Dedifferentiated amniotic fluid mesenchymal stem cell (primary cell): Measurements from ENCODE around the gene NAV2.

Source experiments
- DNase-seq: peaks from one replicate; pipeline ENCODE4 v3.0.0-alpha.2; 2016; ENCODE audit errors: extremely low spot score

NAV2 gene

DNA sequence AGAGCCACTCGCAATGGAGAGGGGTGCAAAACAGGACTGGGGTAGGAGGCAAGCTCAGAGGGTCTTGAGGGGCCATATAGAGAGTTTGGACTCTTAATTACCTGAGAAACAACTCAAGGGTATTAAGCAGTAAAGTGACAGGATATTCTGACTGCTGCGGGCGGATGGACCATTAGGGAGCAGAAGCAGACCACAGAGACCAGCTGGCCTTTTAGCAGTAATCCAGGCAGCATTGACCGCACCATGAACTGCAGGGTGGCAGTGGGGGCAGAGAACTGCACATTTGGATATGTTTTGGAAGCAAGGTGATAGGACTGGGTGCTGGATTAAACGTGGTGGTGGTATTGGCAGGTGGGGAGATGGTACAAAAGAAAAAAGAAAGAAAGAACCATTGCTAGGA is 322.3 kb downstream of the NAV2 start:
- DNase-seq, result no peak

DNA sequence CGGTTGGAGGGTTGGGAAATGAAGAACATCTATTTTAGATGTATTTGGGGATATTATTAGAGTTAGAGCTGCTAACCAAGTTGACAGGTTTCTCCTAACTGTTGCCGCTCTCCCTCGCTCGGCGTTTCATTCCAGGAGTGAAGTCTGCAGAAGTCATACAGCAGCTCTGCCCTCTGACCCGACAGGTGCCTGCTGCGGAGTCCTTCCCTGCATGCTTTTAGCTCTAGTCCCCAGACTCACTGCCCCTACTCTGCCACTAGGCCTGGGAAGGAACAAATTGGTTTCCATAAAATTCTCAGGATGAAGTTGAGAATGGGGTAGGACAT is 322.7 kb downstream of the NAV2 start:
- DNase-seq, result no peak

DNA sequence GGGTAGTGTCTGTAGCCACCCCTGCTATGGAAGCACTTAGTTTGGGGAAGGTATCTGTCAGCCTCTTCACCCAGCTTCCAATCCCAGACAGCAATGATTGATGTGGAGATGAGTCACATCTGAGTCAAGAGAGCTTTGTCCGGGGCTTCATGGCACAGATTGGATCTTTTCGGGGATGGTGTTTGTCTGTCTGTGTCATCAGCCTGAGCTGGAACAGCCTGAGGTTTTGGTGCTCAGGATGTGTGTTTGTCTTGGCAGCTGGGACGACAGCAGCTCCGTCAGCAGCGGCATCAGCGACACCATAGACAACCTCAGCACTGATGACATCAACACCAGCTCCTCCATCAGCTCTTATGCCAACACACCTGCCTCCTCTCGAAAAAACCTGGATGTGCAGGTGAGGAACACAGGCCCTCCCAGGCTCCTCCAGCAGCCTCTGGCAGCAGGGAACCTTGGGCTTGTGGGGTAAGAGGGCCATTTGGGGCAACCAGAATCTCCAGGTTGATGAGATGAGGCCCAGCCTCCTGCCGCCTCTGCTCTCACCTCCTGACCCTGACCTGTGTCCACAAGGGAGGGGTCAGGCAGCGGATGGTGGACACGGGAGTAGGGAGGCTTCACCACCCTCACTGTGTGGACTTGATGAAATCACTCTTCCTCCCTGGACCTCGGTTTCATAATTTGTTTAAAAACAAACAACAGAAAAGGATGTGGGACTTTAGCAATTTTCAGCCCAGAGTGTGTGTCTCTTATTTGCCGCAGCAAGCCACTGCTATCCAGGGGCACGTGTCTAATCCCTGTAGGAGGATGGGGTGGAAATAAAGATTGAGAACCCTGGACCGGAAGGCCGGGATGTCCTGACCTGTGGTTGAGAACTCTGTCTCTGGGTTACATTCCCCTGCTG is 323.3 kb downstream of the NAV2 start:
- DNase-seq, result peak; percentile 59

DNA sequence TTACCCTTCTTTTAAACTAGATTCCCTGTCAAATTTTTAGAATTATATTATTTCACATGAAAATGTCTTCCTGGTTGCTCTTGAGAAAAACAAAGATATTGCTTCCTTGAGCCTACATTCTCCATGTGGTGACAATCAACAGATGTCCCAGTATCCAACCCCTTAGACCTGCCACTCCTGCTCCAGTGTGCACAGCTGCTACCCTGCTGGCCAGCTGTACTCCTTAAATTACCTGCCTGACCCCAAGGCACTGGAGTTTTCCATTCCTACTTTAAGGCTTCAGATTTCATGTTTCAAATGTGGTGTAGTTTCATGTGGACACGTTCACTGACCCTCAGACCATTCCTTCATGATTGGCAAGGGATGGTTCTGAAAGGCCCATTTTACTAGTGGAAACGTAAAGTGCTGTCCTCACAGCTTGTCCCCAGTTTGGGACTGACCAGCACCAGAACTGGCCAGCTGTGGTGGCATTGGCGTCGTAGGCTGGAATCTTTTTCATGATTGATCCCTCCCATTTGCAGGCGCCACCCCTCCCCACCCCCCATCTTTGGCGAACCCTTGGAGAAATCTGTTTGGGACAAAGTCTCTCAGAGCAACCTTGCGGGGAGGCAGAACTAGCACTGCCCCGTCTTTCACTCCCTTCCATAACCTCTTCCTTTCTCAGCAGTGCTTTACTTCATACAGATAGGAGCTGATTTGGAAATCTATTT is 324.1 kb downstream of the NAV2 start:
- DNase-seq, result no peak

DNA sequence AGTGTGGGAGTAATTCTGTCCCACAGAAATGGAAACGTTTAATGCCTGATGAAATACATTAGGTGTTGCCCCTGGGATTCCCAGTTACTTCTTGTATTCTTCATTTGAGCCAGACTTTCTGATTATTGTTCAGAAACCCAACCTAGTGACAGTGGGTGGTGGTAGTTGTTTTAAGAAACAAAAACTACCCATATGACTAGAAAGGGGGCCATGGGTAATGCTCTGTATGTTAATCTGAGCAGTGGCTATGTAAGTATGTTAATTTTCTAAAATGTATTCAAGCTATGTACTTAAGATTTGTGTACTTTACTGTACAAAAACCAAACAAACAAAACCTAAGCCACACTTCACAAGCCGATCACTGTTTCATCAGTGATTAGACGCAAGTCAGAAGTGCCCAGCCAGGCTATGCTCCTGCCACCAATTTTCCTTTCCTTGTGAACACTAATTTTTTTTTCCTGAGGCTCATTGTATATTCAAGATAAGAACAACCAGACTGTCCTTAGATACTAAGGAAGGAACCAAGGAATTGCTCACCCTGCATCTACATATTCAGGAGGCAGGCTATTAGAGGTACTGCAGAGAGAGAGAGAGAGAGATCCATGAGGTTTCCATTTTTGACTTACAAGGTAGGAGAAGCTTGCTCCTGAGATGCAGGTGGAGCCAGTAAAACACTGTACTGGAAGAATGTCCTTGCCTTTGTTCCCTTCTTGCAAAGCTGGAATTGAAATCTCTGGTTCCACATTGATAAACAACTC is 324.9 kb downstream of the NAV2 start:
- no peak for DNase-seq

GRCh38 chr11:20038412-20038811 is 325.8 kb downstream of the NAV2 start:
- no peak for DNase-seq

GRCh38 chr11:20038972-20039371 is 326.3 kb downstream of the NAV2 start:
- no peak for DNase-seq

- DNase-seq, result no peak
These were observed 328.9 kb downstream of the NAV2 start for GRCh38 chr11:20041499-20041898.

DNA sequence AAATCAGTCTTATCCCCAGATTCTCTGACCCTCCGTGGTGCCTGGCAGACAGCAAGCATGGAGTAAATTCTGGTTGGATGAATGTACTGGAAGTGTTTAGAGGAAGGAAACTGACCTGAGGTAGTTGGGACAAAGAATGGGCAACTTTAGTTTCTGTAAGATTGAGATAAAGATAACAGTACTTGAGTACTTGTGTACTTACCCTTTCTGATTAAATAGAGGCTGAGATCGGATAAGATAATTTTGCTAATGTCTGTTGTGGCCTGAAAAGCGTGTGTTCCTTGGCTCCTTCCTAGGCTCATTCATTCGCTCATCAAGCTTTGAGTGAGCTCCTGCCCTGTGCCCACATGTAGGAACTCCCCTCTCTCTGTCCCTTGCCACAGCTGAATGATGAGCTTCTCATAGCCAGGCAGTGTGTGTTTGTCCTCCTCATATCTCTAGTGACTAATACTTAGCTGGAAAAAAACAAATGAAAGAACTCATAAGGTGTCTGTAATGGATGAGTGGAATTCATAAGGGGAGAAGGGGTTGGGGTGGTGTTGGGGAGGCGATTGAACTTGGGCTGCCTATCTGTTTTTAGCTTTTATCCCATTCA is 329.5 kb downstream of the NAV2 start:
- DNase-seq, result no peak

- DNase-seq, result no peak
These were observed 330.2 kb downstream of the NAV2 start for GRCh38 chr11:20042811-20043341.

GRCh38 chr11:20043992-20044391 is 331.4 kb downstream of the NAV2 start:
- no peak for DNase-seq

GRCh38 chr11:20045098-20045688 is 332.6 kb downstream of the NAV2 start:
- DNase-seq, result no peak

DNA sequence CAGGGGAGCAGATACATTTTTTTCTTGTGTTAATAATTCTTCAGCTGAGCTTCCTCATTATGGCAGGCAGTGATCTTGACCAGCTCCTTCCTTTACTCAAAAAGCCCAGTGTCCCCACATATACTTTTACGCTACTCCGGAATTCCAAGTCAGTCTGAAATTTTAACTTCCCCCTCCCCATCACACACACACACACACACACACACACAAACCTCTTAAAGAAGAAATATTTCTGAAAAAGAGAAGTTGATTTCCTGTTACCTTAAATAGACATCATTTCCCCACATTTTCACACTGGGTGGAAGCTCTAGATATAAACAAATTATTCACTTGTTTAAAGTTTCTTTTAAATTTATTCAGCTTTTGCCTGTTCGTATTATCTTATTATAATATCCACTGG is 333.8 kb downstream of the NAV2 start:
- DNase-seq, result no peak

GRCh38 chr11:20047006-20047768 is 334.6 kb downstream of the NAV2 start:
- peak; percentile 32 for DNase-seq

GRCh38 chr11:20047769-20048154 is 335.1 kb downstream of the NAV2 start:
- DNase-seq, result no peak

- DNase-seq, result no peak
These were observed 335.6 kb downstream of the NAV2 start for GRCh38 chr11:20048246-20048645.

DNA sequence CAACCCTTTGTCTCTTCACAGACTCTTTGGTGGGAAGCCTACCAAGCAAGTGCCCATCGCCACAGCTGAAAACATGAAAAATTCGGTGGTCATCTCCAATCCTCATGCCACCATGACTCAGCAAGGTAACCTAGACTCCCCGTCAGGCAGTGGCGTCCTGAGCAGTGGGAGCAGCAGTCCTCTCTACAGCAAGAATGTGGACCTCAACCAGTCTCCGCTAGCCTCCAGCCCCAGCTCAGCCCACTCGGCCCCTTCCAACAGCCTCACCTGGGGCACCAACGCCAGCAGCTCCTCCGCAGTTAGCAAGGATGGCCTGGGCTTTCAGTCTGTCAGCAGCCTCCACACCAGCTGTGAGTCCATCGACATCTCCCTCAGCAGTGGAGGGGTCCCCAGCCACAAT is 336.1 kb downstream of the NAV2 start:
- DNase-seq, result no peak

- DNase-seq, result no peak
These were observed 336.6 kb downstream of the NAV2 start for GRCh38 chr11:20049231-20049630.

DNA sequence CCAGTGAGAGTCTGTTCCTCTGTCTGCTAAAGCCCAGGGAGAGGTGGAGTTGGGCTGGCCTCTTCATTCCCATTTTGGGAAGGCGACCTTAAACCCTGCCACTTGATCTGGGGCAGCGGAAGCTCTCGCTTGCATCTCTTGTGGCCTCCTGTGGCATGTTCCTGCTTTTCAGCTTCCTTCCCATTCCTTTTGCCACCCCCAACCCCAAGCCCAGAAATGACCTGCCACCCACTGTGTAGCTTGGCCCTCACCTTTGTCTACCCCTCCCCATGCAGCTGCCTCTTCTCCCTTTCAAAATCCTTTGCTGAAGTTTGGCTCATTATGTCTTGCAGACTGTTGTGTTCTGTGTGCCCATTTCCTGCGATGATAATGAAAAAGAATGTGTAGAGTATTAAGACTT is 337.4 kb downstream of the NAV2 start:
- DNase-seq, result no peak

DNA sequence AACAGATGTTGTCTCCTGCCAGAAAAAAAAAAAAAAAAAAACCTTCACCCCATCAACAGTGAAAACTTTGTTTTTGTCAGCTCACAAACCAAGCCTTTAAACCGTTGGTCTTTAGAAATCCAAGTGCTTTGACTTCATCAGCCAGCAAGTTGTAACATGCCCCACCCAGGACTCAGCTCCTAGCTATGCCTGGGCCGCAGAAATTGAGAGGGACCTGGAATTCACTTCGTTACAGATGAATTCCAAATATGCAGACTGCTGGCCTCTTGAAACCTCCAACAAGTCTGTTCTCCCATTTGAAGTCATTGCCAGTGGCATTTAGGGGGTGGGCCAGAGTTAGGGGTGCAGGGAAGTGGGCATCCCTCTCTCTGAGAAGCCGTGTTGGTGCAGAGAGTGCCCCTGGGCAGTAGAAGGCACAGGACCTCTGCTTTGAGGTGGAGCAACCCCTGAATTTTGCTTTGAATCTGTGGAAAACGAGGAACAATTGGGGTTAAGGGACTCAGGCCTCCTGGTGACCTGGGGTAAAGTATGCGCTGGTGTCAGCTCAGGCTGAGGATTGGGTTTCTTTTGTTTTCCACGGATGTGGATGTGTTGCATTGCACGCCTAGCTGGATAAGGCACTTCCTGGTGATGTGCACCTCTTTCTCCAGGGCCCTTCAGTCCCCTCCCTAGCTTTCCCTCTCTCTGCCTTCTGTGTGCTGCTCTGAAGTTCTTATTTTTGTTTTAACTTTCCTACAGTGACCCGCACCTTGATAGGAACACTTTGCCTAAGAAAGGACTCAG is 338.1 kb downstream of the NAV2 start:
- peak; percentile 78 for DNase-seq
